ENCODE data around the gene ENKD1.

Gene ENKD1

GRCh38 chr16:67648764-67649407 lies 17.7 kb downstream of the ENKD1 start:
- no peak for DNase-seq

GRCh38 chr16:67648088-67648763 lies 18.3 kb downstream of the ENKD1 start:
- no peak for DNase-seq

- no peak for DNase-seq
These were observed 18.9 kb downstream of the ENKD1 start for GRCh38 chr16:67647681-67648080.

- DNase-seq = no peak
These were observed 19.4 kb downstream of the ENKD1 start for GRCh38 chr16:67647111-67647651.

- no peak for DNase-seq
These were observed 21.0 kb downstream of the ENKD1 start for GRCh38 chr16:67645397-67646121.

GRCh38 chr16:67644038-67644437 lies 22.5 kb downstream of the ENKD1 start:
- DNase-seq = no peak

- DNase-seq = no peak
These were observed 24.5 kb downstream of the ENKD1 start for GRCh38 chr16:67641779-67642708.

- DNase-seq = no peak
These were observed 28.9 kb downstream of the ENKD1 start for GRCh38 chr16:67637625-67638024.

GRCh38 chr16:67636713-67637112 lies 29.8 kb downstream of the ENKD1 start:
- no peak for DNase-seq

GRCh38 chr16:67632415-67633172 lies 34.0 kb downstream of the ENKD1 start:
- no peak for DNase-seq

- DNase-seq = no peak
These were observed 38.3 kb downstream of the ENKD1 start for GRCh38 chr16:67628216-67628615.

GRCh38 chr16:67613808-67614207 lies 52.7 kb downstream of the ENKD1 start:
- no peak for DNase-seq

Data from GOT3 (cell line).